Mammary epithelial cell (primary cell): ENCODE results near the gene PCSK5.

Source experiments
- EZH2 ChIP-seq: IDR thresholded peaks from 2 replicates; pipeline ENCODE4 v1.6.1; 2012; ENCODE audit warnings: low read length, inconsistent platforms, borderline replicate concordance
- TF ChIP-seq, protein P1 (sequence below), 2 donors: IDR thresholded peaks in 1 of 2; conservative IDR thresholded peaks in 1 of 2; 2 replicates each; pipeline ENCODE4 v1.5.1; 2011 to 2012; ENCODE audit warnings: inconsistent platforms in 2 of 2, low read length in 2 of 2, mild to moderate bottlenecking in 2 of 2, control low read depth in 1 of 2, low read depth in 1 of 2; ENCODE audit not compliant: insufficient read depth in 1 of 2; ENCODE audit errors: extremely low read depth in 1 of 2

- TF ChIP-seq, protein P1, sequence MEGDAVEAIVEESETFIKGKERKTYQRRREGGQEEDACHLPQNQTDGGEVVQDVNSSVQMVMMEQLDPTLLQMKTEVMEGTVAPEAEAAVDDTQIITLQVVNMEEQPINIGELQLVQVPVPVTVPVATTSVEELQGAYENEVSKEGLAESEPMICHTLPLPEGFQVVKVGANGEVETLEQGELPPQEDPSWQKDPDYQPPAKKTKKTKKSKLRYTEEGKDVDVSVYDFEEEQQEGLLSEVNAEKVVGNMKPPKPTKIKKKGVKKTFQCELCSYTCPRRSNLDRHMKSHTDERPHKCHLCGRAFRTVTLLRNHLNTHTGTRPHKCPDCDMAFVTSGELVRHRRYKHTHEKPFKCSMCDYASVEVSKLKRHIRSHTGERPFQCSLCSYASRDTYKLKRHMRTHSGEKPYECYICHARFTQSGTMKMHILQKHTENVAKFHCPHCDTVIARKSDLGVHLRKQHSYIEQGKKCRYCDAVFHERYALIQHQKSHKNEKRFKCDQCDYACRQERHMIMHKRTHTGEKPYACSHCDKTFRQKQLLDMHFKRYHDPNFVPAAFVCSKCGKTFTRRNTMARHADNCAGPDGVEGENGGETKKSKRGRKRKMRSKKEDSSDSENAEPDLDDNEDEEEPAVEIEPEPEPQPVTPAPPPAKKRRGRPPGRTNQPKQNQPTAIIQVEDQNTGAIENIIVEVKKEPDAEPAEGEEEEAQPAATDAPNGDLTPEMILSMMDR (conservative IDR thresholded peaks at IDR 0.05 in 1 of 2, IDR thresholded peaks at IDR 0.05 in 1 of 2; ENCODE audit: extremely low read depth in 1 of 2, insufficient read depth in 1 of 2, low read depth in 1 of 2, low read length in 2 of 2): no peak
- TF ChIP-seq EZH2: no peak
These were observed 270.6 kb downstream of the PCSK5 start for GRCh38 chr9:76161106-76161505.
